Measurements from ENCODE around the gene KLHL10.
"Not testable (repeated sequence)": the region's sequence is repeated elsewhere in the genome, so short reads cannot be mapped to it uniquely, and the experiment has no call there.

The KLHL10 gene

GRCh38 chr17:41822216-41823140 is 15.1 kb upstream of the KLHL10 start:
- H3K4me3 ChIP-seq = no peak overlapping the region
- no peak for DNase-seq (ENCODE audit: low read depth, low spot score)
- H3K27ac ChIP-seq = no peak overlapping the region
- no peaks in the 10 kb centered on the region for H3K9me3 ChIP-seq (ENCODE audit: low read depth, low read length)
- peaks cover 12% of the 10 kb centered on the region; the same call in 1 of the 2 replicates for H3K36me3 ChIP-seq (ENCODE audit: insufficient read depth, low read length)
- no peak overlapping the region for H3K9ac ChIP-seq (ENCODE audit: insufficient read length)
- TF ChIP-seq POLR2AphosphoS5 (IDR thresholded peaks at IDR 0.05; ENCODE audit: borderline replicate concordance, low read depth, low read length) (peak; percentile 14; the same call in 1 of the 2 replicates), FOXP2 (optimal IDR thresholded peaks at IDR 0.05; ENCODE audit: control extremely low read depth, extremely low read length, insufficient read depth) (no peak)

DNA sequence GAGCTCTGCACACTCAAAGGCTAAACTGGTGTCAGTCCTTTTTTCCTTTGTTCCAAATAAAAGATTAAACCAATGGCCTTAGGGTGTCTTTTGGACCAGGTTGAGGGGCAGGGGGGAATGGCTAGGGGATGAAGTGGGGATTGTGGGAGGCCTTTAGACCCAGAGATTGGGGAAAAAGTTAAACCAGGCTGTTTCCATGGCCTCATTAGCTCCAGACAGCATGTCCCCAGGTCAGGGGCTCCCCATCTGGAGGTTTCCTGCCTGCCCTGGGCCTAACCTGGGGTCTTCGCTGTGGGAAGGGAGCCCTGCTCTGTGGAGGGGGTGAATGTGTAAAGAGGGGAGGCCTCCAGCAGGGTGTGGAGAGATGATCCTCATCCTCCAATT is 14.5 kb upstream of the KLHL10 start:
- H3K4me3 ChIP-seq = no peak overlapping the region
- TF ChIP-seq POLR2AphosphoS5 (IDR thresholded peaks at IDR 0.05; ENCODE audit: borderline replicate concordance, low read depth, low read length) (no peak), EZH2 (IDR thresholded peaks at IDR 0.05) (no peak), FOXP2 (optimal IDR thresholded peaks at IDR 0.05; ENCODE audit: control extremely low read depth, extremely low read length, insufficient read depth) (no peak)
- no peak overlapping the region for H3K27ac ChIP-seq
- no peaks in the 10 kb centered on the region for H3K9me3 ChIP-seq (ENCODE audit: low read depth, low read length)
- H3K9ac ChIP-seq (ENCODE audit: insufficient read length) = no peak overlapping the region
- peaks cover 18% of the 10 kb centered on the region; the same call in 1 of the 2 replicates for H3K36me3 ChIP-seq (ENCODE audit: insufficient read depth, low read length)
- no peak for DNase-seq (ENCODE audit: low read depth, low spot score)

- TF ChIP-seq EZH2 (IDR thresholded peaks at IDR 0.05) (no peak), FOXP2 (optimal IDR thresholded peaks at IDR 0.05; ENCODE audit: control extremely low read depth, extremely low read length, insufficient read depth) (no peak), POLR2AphosphoS5 (IDR thresholded peaks at IDR 0.05; ENCODE audit: borderline replicate concordance, low read depth, low read length) (no peak)
- Histone ChIP-seq H3K36me3 (ENCODE audit: insufficient read depth, low read length) (peaks cover 20% of the 10 kb centered on the region; the same call in 1 of the 2 replicates), H3K9me3 (ENCODE audit: low read depth, low read length) (no peaks in the 10 kb centered on the region), H3K9ac (ENCODE audit: insufficient read length) (no peak overlapping the region), H3K27ac (no peak overlapping the region), H3K4me3 (no peak overlapping the region)
- no peak for DNase-seq (ENCODE audit: low read depth, low spot score)
Observed at GRCh38 chr17:41823580-41823979, 14.0 kb upstream of the KLHL10 start.

- Histone ChIP-seq H3K9ac (ENCODE audit: insufficient read length) (no peak overlapping the region), H3K4me3 (no peak overlapping the region), H3K36me3 (ENCODE audit: insufficient read depth, low read length) (peaks cover 25% of the 10 kb centered on the region; the same call in 1 of the 2 replicates), H3K27ac (no peak overlapping the region), H3K9me3 (ENCODE audit: low read depth, low read length) (no peaks in the 10 kb centered on the region)
- TF ChIP-seq EZH2 (IDR thresholded peaks at IDR 0.05) (no peak), POLR2AphosphoS5 (IDR thresholded peaks at IDR 0.05; ENCODE audit: borderline replicate concordance, low read depth, low read length) (no peak), FOXP2 (optimal IDR thresholded peaks at IDR 0.05; ENCODE audit: control extremely low read depth, extremely low read length, insufficient read depth) (no peak)
- DNase-seq (ENCODE audit: low read depth, low spot score) = no peak
Observed at GRCh38 chr17:41824086-41824485, 13.5 kb upstream of the KLHL10 start.

DNA sequence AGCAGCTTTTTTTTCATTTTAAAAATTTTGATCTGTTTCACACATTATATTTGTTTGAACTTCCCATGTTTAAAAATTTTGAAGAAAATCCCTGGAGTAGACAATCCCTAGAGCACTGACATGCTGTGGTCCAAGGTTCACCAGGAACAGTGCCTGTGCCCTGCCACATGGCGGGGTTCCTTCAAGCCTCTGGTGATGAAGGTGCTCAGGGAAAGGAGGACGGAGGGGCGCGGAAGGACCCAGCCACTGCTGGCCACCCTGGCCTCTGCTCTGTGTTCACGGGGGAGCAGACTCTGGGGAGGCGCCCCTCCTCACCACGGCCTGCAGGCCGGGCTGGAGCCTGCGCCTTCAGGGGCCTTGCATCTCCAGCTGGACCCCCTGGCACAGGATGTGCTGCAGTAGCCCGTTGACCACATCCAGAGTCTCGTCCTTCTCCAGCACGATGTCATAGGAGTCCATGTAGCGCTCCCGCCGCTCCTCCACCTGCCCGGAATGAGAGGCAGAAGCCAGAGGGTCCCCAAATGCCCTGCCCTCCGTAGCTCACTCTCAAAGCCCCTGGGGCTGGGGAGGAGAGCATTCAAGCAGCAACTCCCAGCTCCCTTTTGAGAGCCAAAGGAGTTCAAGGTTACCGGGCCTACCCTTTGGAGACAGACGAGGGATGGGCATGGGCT is 12.3 kb upstream of the KLHL10 start:
- Histone ChIP-seq H3K36me3 (ENCODE audit: insufficient read depth, low read length) (peaks cover 31% of the 10 kb centered on the region), H3K9me3 (ENCODE audit: low read depth, low read length) (no peaks in the 10 kb centered on the region), H3K4me3 (no peak overlapping the region), H3K9ac (ENCODE audit: insufficient read length) (no peak overlapping the region), H3K27ac (no peak overlapping the region)
- TF ChIP-seq EZH2 (IDR thresholded peaks at IDR 0.05) (no peak), POLR2AphosphoS5 (IDR thresholded peaks at IDR 0.05; ENCODE audit: borderline replicate concordance, low read depth, low read length) (no peak), FOXP2 (optimal IDR thresholded peaks at IDR 0.05; ENCODE audit: control extremely low read depth, extremely low read length, insufficient read depth) (no peak)
- no peak for DNase-seq (ENCODE audit: low read depth, low spot score)

- DNase-seq (ENCODE audit: low read depth, low spot score); H3K9me3 ChIP-seq (ENCODE audit: low read depth, low read length); H3K4me3 ChIP-seq; H3K27ac ChIP-seq; H3K9ac ChIP-seq (ENCODE audit: insufficient read length): not testable (repeated sequence)
- H3K36me3 ChIP-seq (ENCODE audit: insufficient read depth, low read length) = peaks cover 58% of the 10 kb centered on the region
Observed at GRCh38 chr17:41829961-41830360, 7.7 kb upstream of the KLHL10 start.

DNA sequence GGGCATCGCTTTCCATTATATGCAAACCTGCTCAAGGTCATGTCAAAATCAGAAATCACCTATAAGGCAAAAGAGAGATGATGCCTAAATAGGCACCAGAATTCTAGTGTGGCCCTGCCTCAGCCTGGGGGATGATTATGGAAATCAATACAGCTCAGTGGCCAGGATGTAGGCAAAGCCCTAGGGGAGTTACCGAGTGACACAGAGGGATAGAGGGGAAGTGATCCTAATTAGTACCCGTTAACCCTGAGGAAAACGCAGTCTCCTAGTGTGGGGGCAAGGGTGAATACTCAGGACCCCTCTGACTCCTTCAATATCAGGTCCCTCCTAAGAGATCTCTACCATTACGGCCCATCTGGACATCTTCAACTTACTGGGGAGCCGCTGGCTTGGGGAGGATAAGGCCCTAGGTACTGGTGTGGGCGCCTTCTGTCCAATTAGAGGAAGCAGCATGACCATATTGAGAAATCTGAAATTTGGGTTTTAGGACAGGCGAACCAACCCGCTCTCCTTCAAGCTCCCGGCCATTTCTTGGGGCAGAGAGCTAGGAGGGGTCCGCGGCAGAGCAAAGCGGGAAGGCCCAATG is 2.3 kb upstream of the KLHL10 start:
- H3K9me3 ChIP-seq (ENCODE audit: low read depth, low read length) = no peaks in the 10 kb centered on the region
- TF ChIP-seq EZH2 (IDR thresholded peaks at IDR 0.05) = no peak
- no peak for TF ChIP-seq POLR2AphosphoS5 (IDR thresholded peaks at IDR 0.05; ENCODE audit: borderline replicate concordance, low read depth, low read length)
- TF ChIP-seq FOXP2 (optimal IDR thresholded peaks at IDR 0.05; ENCODE audit: control extremely low read depth, extremely low read length, insufficient read depth) = no peak
- peaks cover 31% of the 10 kb centered on the region for H3K36me3 ChIP-seq (ENCODE audit: insufficient read depth, low read length)
- H3K9ac ChIP-seq (ENCODE audit: insufficient read length) = peak overlapping the region; percentile 89
- no peak overlapping the region for H3K27ac ChIP-seq
- H3K4me3 ChIP-seq = peak overlapping the region; percentile 93
- no peak for DNase-seq (ENCODE audit: low read depth, low spot score)

- H3K36me3 ChIP-seq (ENCODE audit: insufficient read depth, low read length) = peaks cover 24% of the 10 kb centered on the region
- no peaks in the 10 kb centered on the region for H3K9me3 ChIP-seq (ENCODE audit: low read depth, low read length)
- DNase-seq (ENCODE audit: low read depth, low spot score) = no peak
- peak within 1 kb of the TSS; percentile 89 for H3K9ac ChIP-seq (ENCODE audit: insufficient read length)
- H3K4me3 ChIP-seq = peak within 1 kb of the TSS; percentile 93
- no peak within 1 kb of the TSS for H3K27ac ChIP-seq
- TF ChIP-seq FOXP2 (optimal IDR thresholded peaks at IDR 0.05; ENCODE audit: control extremely low read depth, extremely low read length, insufficient read depth) = no peak
- no peak for TF ChIP-seq EZH2 (IDR thresholded peaks at IDR 0.05)
- peak; percentile 72; the same call in 1 of the 2 replicates for TF ChIP-seq POLR2AphosphoS5 (IDR thresholded peaks at IDR 0.05; ENCODE audit: borderline replicate concordance, low read depth, low read length)
Observed at GRCh38 chr17:41835800-41836549, 1.6 kb upstream of the KLHL10 start, which contains the start of gene NT5C3B. NT5C3B (minus strand) TSS chr17:41836232; CDS start chr17:41836193, 39 bp downstream.
